Measurements from ENCODE around the gene SDF2L1.

DNA sequence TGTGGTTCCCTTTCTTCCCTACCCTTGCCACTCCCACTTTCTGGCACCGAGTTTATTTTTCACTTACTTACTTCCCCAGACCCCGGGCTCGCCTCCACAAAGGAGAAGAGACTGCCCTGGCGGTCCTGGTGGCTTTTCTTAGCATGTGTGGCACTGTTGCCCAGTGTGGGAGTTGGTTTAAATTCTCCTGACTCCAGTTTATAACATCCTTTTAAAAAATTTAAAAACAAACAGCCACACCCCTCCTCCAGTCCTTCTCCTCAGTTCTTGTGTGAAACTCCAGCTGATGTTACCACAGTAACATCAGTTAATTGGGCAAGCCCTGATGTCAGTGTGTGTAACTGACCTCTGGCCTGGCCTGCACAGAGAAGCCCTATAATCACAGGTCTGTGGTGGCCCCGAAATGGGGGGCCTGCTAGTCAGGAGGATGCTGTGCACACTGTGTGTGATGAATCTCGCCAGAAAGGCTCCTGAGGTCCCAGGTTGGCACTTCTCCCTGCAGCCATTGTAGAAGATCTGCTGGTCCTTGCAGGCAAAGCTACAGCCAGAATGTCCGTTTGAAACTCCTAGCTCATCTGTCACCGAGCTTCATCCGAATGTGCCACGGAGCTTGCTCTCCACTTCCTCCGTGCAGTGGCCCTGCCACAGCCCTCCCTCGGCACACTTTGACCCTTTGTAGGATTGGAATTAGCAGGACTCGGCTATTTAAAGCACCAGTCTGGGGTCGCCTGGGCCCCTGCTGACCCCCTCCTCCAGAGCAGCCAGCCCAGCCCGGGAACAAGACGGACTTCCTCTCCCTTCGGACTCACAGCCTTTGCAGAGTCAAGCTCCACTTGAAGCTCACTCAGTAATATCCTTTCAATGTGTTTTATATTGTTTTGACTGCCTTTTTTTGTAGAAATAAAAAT lies 19.8 kb upstream of the SDF2L1 start:
- TF ChIP-seq, protein P1, sequence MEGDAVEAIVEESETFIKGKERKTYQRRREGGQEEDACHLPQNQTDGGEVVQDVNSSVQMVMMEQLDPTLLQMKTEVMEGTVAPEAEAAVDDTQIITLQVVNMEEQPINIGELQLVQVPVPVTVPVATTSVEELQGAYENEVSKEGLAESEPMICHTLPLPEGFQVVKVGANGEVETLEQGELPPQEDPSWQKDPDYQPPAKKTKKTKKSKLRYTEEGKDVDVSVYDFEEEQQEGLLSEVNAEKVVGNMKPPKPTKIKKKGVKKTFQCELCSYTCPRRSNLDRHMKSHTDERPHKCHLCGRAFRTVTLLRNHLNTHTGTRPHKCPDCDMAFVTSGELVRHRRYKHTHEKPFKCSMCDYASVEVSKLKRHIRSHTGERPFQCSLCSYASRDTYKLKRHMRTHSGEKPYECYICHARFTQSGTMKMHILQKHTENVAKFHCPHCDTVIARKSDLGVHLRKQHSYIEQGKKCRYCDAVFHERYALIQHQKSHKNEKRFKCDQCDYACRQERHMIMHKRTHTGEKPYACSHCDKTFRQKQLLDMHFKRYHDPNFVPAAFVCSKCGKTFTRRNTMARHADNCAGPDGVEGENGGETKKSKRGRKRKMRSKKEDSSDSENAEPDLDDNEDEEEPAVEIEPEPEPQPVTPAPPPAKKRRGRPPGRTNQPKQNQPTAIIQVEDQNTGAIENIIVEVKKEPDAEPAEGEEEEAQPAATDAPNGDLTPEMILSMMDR (IDR thresholded peaks at IDR 0.05): no peak
- no peak for TF ChIP-seq POLR2A (IDR thresholded peaks at IDR 0.05)

Measured in body of pancreas (tissue), 4 donors.